IMR-90 (cell line): ENCODE measurements around the gene RPS27. TPM values are rescaled to one million over a fixed set of nuclear protein-coding genes. Genes with fewer than 3 reads are reported as not detected.

Experiments used
- ATAC-seq: fragments of 200-7000 bp; cut with Tn5 transposase; 2 replicates; pipeline ENCODE4 v1.9.1; 2020; ENCODE audit warnings: low read depth, mild to moderate bottlenecking, moderate library complexity
- BruUV-seq: library from RNA; stranded (reverse); fragments of 400-500 nt; replicated peaks from 2 replicates; lab custom pipeline; 2021; lab: Mats Ljungman, UMichigan
- CTCF ChIA-PET: fragments of 300-600 bp; formaldehyde crosslinking; extraction: SDS; loops from one replicate; lab custom pipeline; 2021; ENCODE audit warnings: antibody characterized with exemption; lab: Yijun Ruan, JAX
- POLR2A ChIA-PET: fragments of 300-600 bp; sonication (Branson Sonifier 250); formaldehyde crosslinking; loops from one replicate; lab custom pipeline; 2022; ENCODE audit warnings: antibody characterized with exemption; ENCODE audit not compliant: unreplicated experiment; lab: Charles Lee
- DNase-seq: peaks from one replicate; pipeline ENCODE4 v3.0.0; 2013
- H2AFZ ChIP-seq: replicated peaks from 2 replicates; pipeline ENCODE3; 2013; ENCODE audit warnings: low read length, mild to moderate bottlenecking; ENCODE audit not compliant: poor library complexity
- H2AK5ac ChIP-seq: 2 replicates; pipeline ENCODE4 v1.6.1; 2013; ENCODE audit warnings: low read depth, low read length, inconsistent platforms
- H2AK9ac ChIP-seq: replicated peaks from 2 replicates; pipeline ENCODE3; 2013; ENCODE audit warnings: mild to moderate bottlenecking, low read depth, low read length, moderate library complexity; ENCODE audit not compliant: poor library complexity
- H2BK120ac ChIP-seq: 2 replicates; pipeline ENCODE4 v1.6.1; 2013; ENCODE audit warnings: low read depth, low read length, inconsistent platforms
- H2BK15ac ChIP-seq: 3 replicates; pipeline ENCODE4 v1.6.1; 2013; ENCODE audit warnings: low read depth, low read length, inconsistent platforms
- H2BK20ac ChIP-seq: 2 replicates; pipeline ENCODE4 v1.6.1; 2013; ENCODE audit warnings: low read depth, mild to moderate bottlenecking, inconsistent platforms, low read length, moderate library complexity
- H2BK5ac ChIP-seq: 2 replicates; pipeline ENCODE4 v1.6.1; 2013; ENCODE audit warnings: mild to moderate bottlenecking, low read depth, low read length, inconsistent platforms; ENCODE audit not compliant: poor library complexity, severe bottlenecking
- H3K14ac ChIP-seq: replicated peaks from 2 replicates; pipeline ENCODE4 v1.6.1; 2013; ENCODE audit warnings: low read depth, low read length, inconsistent platforms
- H3K18ac ChIP-seq: 2 replicates; pipeline ENCODE4 v1.6.1; 2013; ENCODE audit warnings: low read depth, low read length, control low read depth
- H3K23ac ChIP-seq: 2 replicates; pipeline ENCODE4 v1.6.1; 2013; ENCODE audit warnings: low read depth, low read length, inconsistent platforms
- H3K27ac ChIP-seq: 2 replicates; pipeline ENCODE4 v1.5.1; 2013; ENCODE audit warnings: mild to moderate bottlenecking, control low read depth, low read length; ENCODE audit not compliant: insufficient read depth
- H3K27me3 ChIP-seq: 2 replicates; pipeline ENCODE4 v1.6.1; 2013; ENCODE audit warnings: low read length; ENCODE audit not compliant: control insufficient read depth, insufficient read depth
- H3K36me3 ChIP-seq: 2 replicates; pipeline ENCODE4 v1.6.1; 2013; ENCODE audit warnings: low read length, mixed read lengths; ENCODE audit not compliant: control insufficient read depth, insufficient read depth
- H3K4ac ChIP-seq: 2 replicates; pipeline ENCODE4 v1.6.1; 2013; ENCODE audit warnings: low read depth, low read length, inconsistent platforms
- H3K4me1 ChIP-seq: 2 replicates; pipeline ENCODE4 v1.6.1; 2013; ENCODE audit warnings: low read length, mixed read lengths; ENCODE audit not compliant: control insufficient read depth, insufficient read depth
- H3K4me2 ChIP-seq: 2 replicates; pipeline ENCODE4 v1.6.1; 2013; ENCODE audit warnings: low read depth, mild to moderate bottlenecking, control low read depth, low read length, moderate library complexity
- H3K4me3 ChIP-seq: 2 replicates; pipeline ENCODE4 v1.5.1; 2013; ENCODE audit warnings: low read depth, mild to moderate bottlenecking, control low read depth, low read length, moderate library complexity; ENCODE audit not compliant: insufficient read depth
- H3K56ac ChIP-seq: 2 replicates; pipeline ENCODE4 v1.6.1; 2013; ENCODE audit warnings: low read length, inconsistent platforms; ENCODE audit not compliant: insufficient read depth; ENCODE audit errors: extremely low read depth
- H3K79me1 ChIP-seq, 2 experiments: 2 replicates each; pipeline ENCODE4 v1.6.1; 2013; ENCODE audit warnings: low read length in 2 of 2, inconsistent platforms in 1 of 2, low read depth in 1 of 2
- H3K9ac ChIP-seq: 2 replicates; pipeline ENCODE4 v1.6.1; 2013; ENCODE audit warnings: low read depth, low read length, control low read depth
- H3K9me1 ChIP-seq: 2 replicates; pipeline ENCODE4 v1.6.1; 2013; ENCODE audit warnings: low read length, inconsistent platforms; ENCODE audit not compliant: insufficient read depth
- H3K9me3 ChIP-seq: 2 replicates; pipeline ENCODE4 v1.6.1; 2013; ENCODE audit warnings: low read length; ENCODE audit not compliant: control insufficient read depth, insufficient read depth
- H4K20me1 ChIP-seq: 2 replicates; pipeline ENCODE4 v1.6.1; 2013; ENCODE audit warnings: low read length, inconsistent platforms; ENCODE audit not compliant: insufficient read depth
- H4K5ac ChIP-seq: 2 replicates; pipeline ENCODE4 v1.6.1; 2013; ENCODE audit warnings: mild to moderate bottlenecking, low read depth, low read length, control low read depth
- H4K8ac ChIP-seq, 2 experiments: 2 replicates each; pipeline ENCODE4 v1.6.1; 2013; ENCODE audit warnings: low read depth in 2 of 2, low read length in 2 of 2, control low read depth in 1 of 2, inconsistent platforms in 1 of 2
- H4K91ac ChIP-seq: 2 replicates; pipeline ENCODE4 v1.6.1; 2013; ENCODE audit warnings: low read depth, low read length, inconsistent platforms; ENCODE audit not compliant: insufficient read depth
- BHLHE40 ChIP-seq: fragments of 150-350 bp; IDR thresholded peaks from 2 replicates; pipeline ENCODE4 v1.6.1; 2016; ENCODE audit warnings: mild to moderate bottlenecking, low read depth, low read length
- CEBPB ChIP-seq: IDR thresholded peaks from 2 replicates; pipeline ENCODE4 v1.6.1; 2012; ENCODE audit warnings: low read depth, low read length, improper control_type of control experiment
- CTCF ChIP-seq: conservative IDR thresholded peaks from 2 replicates; pipeline ENCODE4 v1.5.1; 2012; ENCODE audit warnings: mild to moderate bottlenecking, low read depth, low read length, improper control_type of control experiment
- ELK1 ChIP-seq: fragments of 150-350 bp; IDR thresholded peaks from 2 replicates; pipeline ENCODE4 v1.6.1; 2016; ENCODE audit warnings: low read depth, mild to moderate bottlenecking, low read length, moderate library complexity, borderline replicate concordance
- FOS ChIP-seq: fragments of 150-350 bp; IDR thresholded peaks from 2 replicates; pipeline ENCODE4 v1.6.1; 2016; ENCODE audit warnings: low read depth, low read length
- MAFK ChIP-seq: IDR thresholded peaks from 2 replicates; pipeline ENCODE4 v1.6.1; 2012; ENCODE audit warnings: low read depth, low read length, improper control_type of control experiment
- MAZ ChIP-seq: IDR thresholded peaks from 2 replicates; pipeline ENCODE4 v1.6.1; 2012; ENCODE audit warnings: low read depth, mild to moderate bottlenecking, low read length, improper control_type of control experiment, moderate library complexity, borderline replicate concordance
- MXI1 ChIP-seq: IDR thresholded peaks from 2 replicates; pipeline ENCODE4 v1.6.1; 2012; ENCODE audit warnings: low read depth, mild to moderate bottlenecking, low read length, moderate library complexity, borderline replicate concordance
- NFE2L2 ChIP-seq: fragments of 150-350 bp; IDR thresholded peaks from 2 replicates; pipeline ENCODE4 v1.6.1; 2016; ENCODE audit warnings: low read depth, mild to moderate bottlenecking, low read length
- POLR2A ChIP-seq: IDR thresholded peaks from 2 replicates; pipeline ENCODE4 v1.6.1; 2012; ENCODE audit warnings: mild to moderate bottlenecking, low read depth, low read length
- RAD21 ChIP-seq: IDR thresholded peaks from 2 replicates; pipeline ENCODE4 v1.6.1; 2012; ENCODE audit warnings: low read length, improper control_type of control experiment
- RCOR1 ChIP-seq: IDR thresholded peaks from 2 replicates; pipeline ENCODE4 v1.6.1; 2012; ENCODE audit warnings: mild to moderate bottlenecking, low read length, improper control_type of control experiment; ENCODE audit not compliant: insufficient replicate concordance
- RFX5 ChIP-seq: IDR thresholded peaks from 2 replicates; pipeline ENCODE4 v1.8.0; 2012; ENCODE audit warnings: low read depth, mild to moderate bottlenecking, low read length, moderate library complexity
- USF2 ChIP-seq: fragments of 150-350 bp; IDR thresholded peaks from 2 replicates; pipeline ENCODE4 v1.6.1; 2017; ENCODE audit warnings: mild to moderate bottlenecking, antibody characterized with exemption, low read length, low read depth
- WGBS, 2 experiments: methylation state at CpG; one replicate each; pipeline versions ENCODE4 v1.1.5 to v1.1.7; 2013; ENCODE audit warnings: missing lambda C conversion rate in 2 of 2; ENCODE audit not compliant: insufficient read length in 1 of 2; ENCODE audit errors: extremely low coverage in 2 of 2; 5-methylcytosine and 5-hydroxymethylcytosine counted together
- dilution Hi-C: fragments of 300-500 bp; cut with HindIII; formaldehyde crosslinking; loops from one replicate; pipeline ENCODE4 v1.14.3; 2018; ENCODE audit warnings: low sequenced_read_pairs; ENCODE audit not compliant: unreplicated experiment
- in situ Hi-C: fragments of 300-500 bp; cut with MboI; formaldehyde crosslinking; loops from 3 replicates; pipeline ENCODE4 v1.14.3; 2019; ENCODE audit warnings: low sequenced_read_pairs, inconsistent platforms, mixed read lengths
- intact Hi-C: fragments of 100-400 bp; cut with micrococcal nuclease; formaldehyde crosslinking; loops from 2 replicates; pipeline ENCODE4 v1.10.0; 2022
- polyA plus RNA-seq, 3 experiments: library from polyadenylated mRNA; depleted of rRNA; stranded (reverse); fragments of >200 nt; gene quantifications; 2 replicates each; pipeline ENCODE4 v1.2.3, GENCODE V29; 2012; ENCODE audit warnings: low replicate concordance in 1 of 3
- total RNA-seq: library from RNA; depleted of rRNA; stranded (reverse); fragments of >200 nt; gene quantifications from 2 replicates; pipeline ENCODE4 v1.2.3, GENCODE V29; 2012

Gene RPS27
- total and polyA plus RNA-seq, 2 of the 4 experiments (the other 2 are of a cell fraction): 320 to 6,236 TPM

GRCh38 chr1:153956997-153957715 is 33.4 kb upstream of the RPS27 start:
- peak overlapping the region; percentile 100 for H3K4me2 ChIP-seq
- peak overlapping the region; percentile 92 for H3K9ac ChIP-seq
- in situ Hi-C loops: loop anchor here (25.0 kb wide), 1 partner anchor 420 kb away; the partner anchor contains the start of genes S100A3, S100A4, S100A5 and S100A6
- intact Hi-C loops: no loop called here
- H2AFZ ChIP-seq: peak overlapping the region; percentile 86
- peak overlapping the region; percentile 32 for H2AK9ac ChIP-seq
- H3K56ac ChIP-seq: peak overlapping the region; percentile 61; the same call in 1 of the 2 replicates
- no peak for ATAC-seq
- peak overlapping the region; percentile 71 for H2BK5ac ChIP-seq
- TF ChIP-seq CTCF: no peak
- TF ChIP-seq CEBPB: no peak
- TF ChIP-seq USF2: no peak
- TF ChIP-seq RAD21: no peak
- TF ChIP-seq ELK1: no peak
- TF ChIP-seq MAFK: no peak
- TF ChIP-seq MXI1: no peak
- no peak for TF ChIP-seq POLR2A
- no peak for TF ChIP-seq BHLHE40
- no peak for TF ChIP-seq RCOR1
- no peak for TF ChIP-seq FOS
- TF ChIP-seq MAZ: no peak
- TF ChIP-seq RFX5: no peak
- no peak for TF ChIP-seq NFE2L2
- no peak for DNase-seq
- no peak overlapping the region for H2BK20ac ChIP-seq
- H3K9me3 ChIP-seq: no peaks in the 10 kb centered on the region
- CTCF ChIA-PET: interaction anchor here (1.3 kb wide), 1 partner anchor 10 kb away, joined by 3 read pairs; the partner anchor contains the start of gene DENND4B
- no peaks in the 10 kb centered on the region for H3K27me3 ChIP-seq
- no peak overlapping the region for H2BK120ac ChIP-seq
- H2AK5ac ChIP-seq: peak overlapping the region; percentile 92; the same call in 1 of the 2 replicates
- H3K18ac ChIP-seq: no peak overlapping the region
- H3K14ac ChIP-seq: peak overlapping the region; percentile 98
- POLR2A ChIA-PET: interaction anchor here (0.9 kb wide), 1 partner anchor 33 kb away, joined by 4 read pairs; no protein-coding TSS in a partner anchor
- H3K4me3 ChIP-seq: peak overlapping the region; percentile 78
- peak overlapping the region; percentile 97 for H3K23ac ChIP-seq
- WGBS, 2 experiments: 80% methylated on average over 1 of the region's 6 CpGs; no CpG with 5 or more reads in 1 of the 2 experiments
- peaks cover 24% of the 10 kb centered on the region for H3K9me1 ChIP-seq
- H4K8ac ChIP-seq: peak overlapping the region; percentile 19 to 67
- H3K4ac ChIP-seq: peak overlapping the region; percentile 85
- peaks cover 41% of the 10 kb centered on the region for H4K20me1 ChIP-seq
- H3K4me1 ChIP-seq: peaks cover 13% of the 10 kb centered on the region
- peak overlapping the region; percentile 44; the same call in 1 of the 2 replicates for H4K91ac ChIP-seq
- H2BK15ac ChIP-seq: no peak overlapping the region
- dilution Hi-C loops: no loop called here
- peaks cover 27 to 77% of the 10 kb centered on the region in 2 experiments for H3K79me1 ChIP-seq
- peaks cover 34% of the 10 kb centered on the region for H3K36me3 ChIP-seq
- no peak overlapping the region for H4K5ac ChIP-seq
- H3K27ac ChIP-seq: peak overlapping the region; percentile 92
- BruUV-seq: no TSS peak
